Measurements from ENCODE around the gene PRKCZ.

PRKCZ gene

GRCh38 chr1:2049718-2050431 is at the start of gene PRKCZ:
Gene PRKCZ (plus strand): TSS chr1:2050411. CDS start chr1:2050631, 220 bp downstream.
- intact Hi-C loops (cut with DNase I; ENCODE audit: low total_unique reads): no loop called here
- TF ChIP-seq, protein P1, sequence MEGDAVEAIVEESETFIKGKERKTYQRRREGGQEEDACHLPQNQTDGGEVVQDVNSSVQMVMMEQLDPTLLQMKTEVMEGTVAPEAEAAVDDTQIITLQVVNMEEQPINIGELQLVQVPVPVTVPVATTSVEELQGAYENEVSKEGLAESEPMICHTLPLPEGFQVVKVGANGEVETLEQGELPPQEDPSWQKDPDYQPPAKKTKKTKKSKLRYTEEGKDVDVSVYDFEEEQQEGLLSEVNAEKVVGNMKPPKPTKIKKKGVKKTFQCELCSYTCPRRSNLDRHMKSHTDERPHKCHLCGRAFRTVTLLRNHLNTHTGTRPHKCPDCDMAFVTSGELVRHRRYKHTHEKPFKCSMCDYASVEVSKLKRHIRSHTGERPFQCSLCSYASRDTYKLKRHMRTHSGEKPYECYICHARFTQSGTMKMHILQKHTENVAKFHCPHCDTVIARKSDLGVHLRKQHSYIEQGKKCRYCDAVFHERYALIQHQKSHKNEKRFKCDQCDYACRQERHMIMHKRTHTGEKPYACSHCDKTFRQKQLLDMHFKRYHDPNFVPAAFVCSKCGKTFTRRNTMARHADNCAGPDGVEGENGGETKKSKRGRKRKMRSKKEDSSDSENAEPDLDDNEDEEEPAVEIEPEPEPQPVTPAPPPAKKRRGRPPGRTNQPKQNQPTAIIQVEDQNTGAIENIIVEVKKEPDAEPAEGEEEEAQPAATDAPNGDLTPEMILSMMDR (IDR thresholded peaks at IDR 0.05): no peak
- Histone ChIP-seq H3K9me3 (no peaks in the 10 kb centered on the region), H3K4me3 (peak within 1 kb of the TSS; percentile 35 to 54), H3K27ac (no peak within 1 kb of the TSS), H3K27me3 (peaks cover 0 to 88% of the 10 kb centered on the region in 2 donors), H3K4me1 (peaks cover 0 to 23% (median 17%) of the 10 kb centered on the region in 4 donors), H3K36me3 (no peaks in the 10 kb centered on the region)
- no peak for DNase-seq

DNA sequence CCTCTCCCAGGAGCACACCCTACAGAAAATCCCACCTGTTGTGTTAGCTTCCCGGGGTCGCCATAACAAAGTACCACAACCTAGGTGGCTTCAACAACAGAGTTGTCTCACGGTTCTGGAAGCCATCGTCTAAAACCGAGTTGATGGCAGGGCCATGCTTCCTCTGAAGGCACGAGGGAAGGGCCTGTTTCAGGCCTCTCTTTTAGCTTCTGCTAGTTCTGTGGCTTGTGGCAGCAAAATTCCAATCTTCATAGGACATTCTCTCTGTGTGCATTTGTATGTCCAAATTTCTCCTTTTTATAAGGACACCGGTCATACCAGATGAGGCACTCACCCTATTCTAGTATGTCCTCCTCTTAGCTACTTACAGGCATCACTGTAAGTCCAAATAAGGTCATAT is 49.8 kb upstream of the PRKCZ start:
- intact Hi-C loops (cut with DNase I; ENCODE audit: low total_unique reads): no loop called here
- Histone ChIP-seq H3K9me3 (no peaks in the 10 kb centered on the region), H3K4me3 (no peak overlapping the region), H3K27ac (no peak overlapping the region), H3K27me3 (peaks cover 0 to 47% of the 10 kb centered on the region in 2 donors), H3K36me3 (no peaks in the 10 kb centered on the region), H3K4me1 (peaks cover 0 to 8% (median 0%) of the 10 kb centered on the region in 4 donors)
- TF ChIP-seq, protein P1 (IDR thresholded peaks at IDR 0.05): no peak
- DNase-seq: no peak

- intact Hi-C loops (cut with DNase I; ENCODE audit: low total_unique reads): no loop called here
Observed at GRCh38 chr1:2000850-2001249, 49.4 kb upstream of the PRKCZ start.

DNA sequence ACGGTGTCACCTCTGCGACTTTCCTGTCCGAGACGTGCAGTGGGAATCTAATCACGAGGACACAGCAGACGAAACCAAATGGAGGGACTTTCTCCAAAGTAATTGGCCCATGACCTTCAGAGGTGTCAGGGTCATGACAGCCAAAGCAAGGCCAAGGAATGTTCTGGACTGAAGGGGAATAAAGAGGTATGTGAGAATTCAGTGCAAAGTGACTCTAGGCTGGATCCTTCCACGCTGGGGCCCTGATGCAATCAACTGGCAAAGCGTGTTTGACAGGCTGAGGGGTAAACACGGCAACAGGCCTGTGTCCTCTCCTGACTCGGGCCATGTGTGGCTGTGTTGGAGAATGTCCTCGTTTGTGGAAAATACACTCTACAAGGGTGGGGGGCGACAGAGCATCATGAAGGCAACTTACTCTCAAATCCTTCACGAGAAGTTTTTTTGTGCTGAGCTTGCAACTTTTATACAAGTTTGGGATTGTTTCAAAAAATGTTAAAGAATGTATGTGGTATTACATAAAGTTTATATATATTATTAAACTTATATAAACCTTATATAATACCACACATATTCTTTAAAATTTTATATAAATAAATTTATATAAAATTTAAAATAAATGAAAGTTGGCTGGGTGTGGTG is 48.3 kb upstream of the PRKCZ start:
- Histone ChIP-seq H3K27ac (no peak overlapping the region), H3K27me3 (peaks cover 0 to 50% of the 10 kb centered on the region in 2 donors), H3K36me3 (no peaks in the 10 kb centered on the region), H3K4me3 (no peak overlapping the region), H3K4me1 (peaks cover 0 to 8% (median 0%) of the 10 kb centered on the region in 4 donors), H3K9me3 (no peaks in the 10 kb centered on the region)
- intact Hi-C loops (cut with DNase I; ENCODE audit: low total_unique reads): no loop called here
- no peak for DNase-seq
- TF ChIP-seq, protein P1 (IDR thresholded peaks at IDR 0.05): no peak

More at GRCh38 chr1:2000850-2001249, 49.4 kb upstream of the PRKCZ start:
- no peaks in the 10 kb centered on the region for H3K36me3 ChIP-seq
- no peak overlapping the region for H3K4me3 ChIP-seq
- peaks cover 0 to 50% of the 10 kb centered on the region in 2 donors for H3K27me3 ChIP-seq
- no peaks in the 10 kb centered on the region for H3K9me3 ChIP-seq
- no peak overlapping the region for H3K27ac ChIP-seq
- peaks cover 0 to 8% (median 0%) of the 10 kb centered on the region in 4 donors for H3K4me1 ChIP-seq
- no peak for DNase-seq
- TF ChIP-seq, protein P1 (IDR thresholded peaks at IDR 0.05): no peak

DNA sequence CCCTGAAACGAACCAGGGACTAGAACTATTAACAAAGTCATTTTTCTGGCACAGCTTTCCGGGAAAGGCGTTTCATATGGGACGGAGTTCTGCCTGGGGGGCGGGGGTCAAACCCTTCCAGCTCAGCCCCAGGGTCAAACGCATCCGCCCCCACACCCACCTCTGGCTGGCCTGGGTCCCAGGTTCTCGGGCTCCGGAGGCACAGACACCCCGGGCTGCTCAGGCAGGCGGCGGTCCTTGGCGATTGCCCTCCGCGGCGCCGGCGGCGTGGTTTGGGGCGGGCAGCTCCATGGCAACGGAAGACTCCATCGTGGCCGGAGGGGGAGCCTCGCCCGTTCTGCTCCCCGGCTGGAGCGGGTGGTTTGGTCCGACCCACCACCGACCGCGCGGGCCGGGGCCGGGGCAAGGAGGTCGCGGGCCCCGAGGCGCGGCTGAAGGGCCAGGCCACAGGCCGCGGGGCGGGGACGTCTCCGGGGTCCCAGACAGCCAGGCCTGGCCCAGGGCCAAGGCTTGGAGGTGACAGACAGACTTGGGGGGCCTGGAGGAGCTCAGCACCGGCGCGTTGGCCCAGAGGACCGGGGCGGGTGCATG is 46.6 kb upstream of the PRKCZ start, which contains the start of gene CFAP74:
CFAP74 (minus strand) TSS at position 246 of the 591 bp plus-strand sequence. CDS start 12,830 bp downstream, outside the sequence.
- Histone ChIP-seq H3K27ac (no peak within 1 kb of the TSS), H3K9me3 (no peaks in the 10 kb centered on the region), H3K4me3 (no peak within 1 kb of the TSS), H3K27me3 (peaks cover 0 to 64% of the 10 kb centered on the region in 2 donors), H3K36me3 (no peaks in the 10 kb centered on the region), H3K4me1 (peaks cover 0 to 8% (median 0%) of the 10 kb centered on the region in 4 donors)
- intact Hi-C loops (cut with DNase I; ENCODE audit: low total_unique reads): no loop called here
- DNase-seq: no peak
- TF ChIP-seq, protein P1 (IDR thresholded peaks at IDR 0.05): no peak
